Vagina (tissue), 2 donors: ENCODE measurements around the gene PECR.

Experiments used
- CTCF ChIP-seq, 3 experiments: fragments of 450-650 bp in 2 of 3; fragments of 200-600 bp in 1 of 3; sonication (generic) in 1 of 3; IDR thresholded peaks; one replicate each; pipeline ENCODE4 v1.5.1; 2017 to 2019; ENCODE audit warnings: antibody characterized with exemption in 3 of 3, mild to moderate bottlenecking in 2 of 3, moderate library complexity in 2 of 3
- POLR2A ChIP-seq, 2 donors: fragments of 450-650 bp; IDR thresholded peaks; one replicate each; pipeline ENCODE4 v1.6.1; 2017; ENCODE audit warnings: antibody characterized with exemption in 2 of 2, mild to moderate bottlenecking in 2 of 2, moderate library complexity in 2 of 2
- POLR2AphosphoS5 ChIP-seq, 2 donors: sonication (generic); formaldehyde crosslinking; IDR thresholded peaks; one replicate each; pipeline ENCODE4 v1.9.0; 2017; ENCODE audit warnings: antibody characterized with exemption in 2 of 2, mild to moderate bottlenecking in 2 of 2, low read depth in 1 of 2; ENCODE audit not compliant: insufficient read depth in 1 of 2

DNA sequence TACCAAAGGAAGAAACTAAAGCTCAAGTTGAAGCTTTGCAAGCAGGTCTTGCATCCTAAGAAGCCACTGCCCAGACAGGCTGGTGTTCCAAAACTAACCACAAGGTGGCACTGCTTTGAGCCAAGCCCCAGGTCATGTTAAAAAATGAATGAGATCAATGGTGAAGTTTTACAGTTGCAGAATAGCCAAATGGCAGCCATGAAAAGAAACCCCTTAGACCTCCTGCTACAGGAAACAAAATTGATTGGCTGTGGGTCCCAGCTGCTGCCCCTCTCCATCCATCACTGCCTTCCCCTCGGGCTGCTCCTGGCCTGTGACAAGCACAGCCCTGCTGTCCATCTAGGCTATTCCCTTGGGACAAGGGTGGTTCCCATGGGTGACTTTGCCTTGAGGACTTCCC lies 47.5 kb downstream of the PECR start:
- TF ChIP-seq CTCF (IDR thresholded peaks at IDR 0.05): peak in 2 of 3 experiments; percentile 45 to 62
- no peak for TF ChIP-seq POLR2AphosphoS5 (IDR thresholded peaks at IDR 0.05; ENCODE audit: insufficient read depth in 1 of 2, low read depth in 1 of 2)
- TF ChIP-seq POLR2A (IDR thresholded peaks at IDR 0.05): no peak
